ENCODE results near the gene TP53I11. TPM values are rescaled to one million over a fixed set of nuclear protein-coding genes. Genes with fewer than 3 reads are reported as not detected.

TP53I11 gene
- polyA plus RNA-seq, 1 donor (not counting 4 experiments of a cell fraction or from before 2014, with no cell fraction given), result 21.4 TPM

DNA sequence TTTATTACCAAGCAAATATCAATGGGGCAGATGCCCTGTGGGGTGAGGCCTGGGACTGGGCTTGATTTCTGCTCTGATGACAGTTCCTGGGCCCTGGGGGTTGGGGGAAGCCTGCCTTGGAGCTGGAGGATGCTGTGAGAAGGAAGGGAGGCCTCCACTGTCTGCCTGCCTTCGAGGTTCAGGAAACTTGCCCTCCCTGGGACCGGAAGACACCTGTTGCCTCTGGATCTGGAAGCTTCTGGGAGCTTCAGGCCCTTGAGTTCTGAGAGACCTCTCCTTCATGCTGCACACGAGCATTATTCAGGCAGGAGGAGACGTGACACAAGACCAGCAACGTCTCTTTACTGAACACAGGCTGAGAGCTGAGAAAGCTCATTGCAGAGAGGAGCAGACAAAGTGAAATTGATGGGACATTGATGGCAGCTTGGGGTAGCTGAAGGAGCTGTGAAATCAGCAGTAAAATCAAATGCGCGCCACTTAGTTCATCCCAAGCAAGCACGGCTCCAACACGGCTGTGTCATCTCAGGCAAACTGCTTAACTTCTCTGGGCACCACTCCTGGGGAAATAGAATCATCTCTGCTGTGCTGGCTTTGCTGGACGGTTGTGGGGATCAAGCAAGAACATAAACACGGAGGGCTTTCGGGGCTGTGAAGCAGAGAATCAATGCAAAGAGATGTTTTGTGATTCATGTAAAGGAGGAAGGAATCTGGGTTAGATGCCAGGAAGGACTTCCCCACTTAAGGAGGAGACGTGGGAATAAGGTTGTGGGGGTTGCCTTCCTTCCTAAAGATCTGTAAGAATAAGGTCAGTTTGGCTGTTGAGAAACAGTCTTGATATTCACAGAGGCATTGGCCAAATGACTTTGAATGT, 64.5 kb downstream of the TP53I11 start:
- Histone ChIP-seq H2AFZ (ENCODE audit: control insufficient read depth, low read length) (no peak overlapping the region), H4K20me1 (ENCODE audit: control insufficient read depth, extremely low read depth, insufficient read depth, low read length) (peaks cover 7% of the 10 kb centered on the region), H3K79me2 (ENCODE audit: control insufficient read depth, insufficient read depth, low read length) (no peaks in the 10 kb centered on the region), H3K4me2 (ENCODE audit: control insufficient read depth, extremely low read depth, insufficient read depth, low read depth, low read length) (no peak overlapping the region), H3K4me3 (ENCODE audit: control insufficient read depth in 2 of 3, extremely low read depth in 1 of 3, insufficient read depth in 2 of 3, low read depth in 1 of 3, low read length in 3 of 3) (no peak overlapping the region), H3K27ac (ENCODE audit: control insufficient read depth, insufficient read depth, low read length) (no peak overlapping the region), H3K9me1 (ENCODE audit: control insufficient read depth, extremely low read depth, insufficient read depth, low read length) (no peaks in the 10 kb centered on the region), H3K36me3 (ENCODE audit: control insufficient read depth in 2 of 2, extremely low read depth in 1 of 2, insufficient read depth in 2 of 2, low read length in 2 of 2) (no peaks in the 10 kb centered on the region), H3K9ac (ENCODE audit: control insufficient read depth, extremely low read depth, insufficient read depth, low read length) (no peak overlapping the region), H3K27me3 (ENCODE audit: control insufficient read depth, extremely low read depth, insufficient read depth, low read length) (peaks cover 69% of the 10 kb centered on the region), H3K9me3 (ENCODE audit: control insufficient read depth, low read depth, low read length) (no peaks in the 10 kb centered on the region), H3K4me1 (ENCODE audit: control insufficient read depth, extremely low read depth, insufficient read depth, low read length) (no peaks in the 10 kb centered on the region)
- dilution Hi-C loops (cut with MboI; ENCODE audit: extremely low pct_ligation_motif_present, low sequenced_read_pairs), result loop anchor here (25.0 kb wide), 1 partner anchor 249 kb away; no protein-coding TSS in a partner anchor
- TF ChIP-seq, protein P1, sequence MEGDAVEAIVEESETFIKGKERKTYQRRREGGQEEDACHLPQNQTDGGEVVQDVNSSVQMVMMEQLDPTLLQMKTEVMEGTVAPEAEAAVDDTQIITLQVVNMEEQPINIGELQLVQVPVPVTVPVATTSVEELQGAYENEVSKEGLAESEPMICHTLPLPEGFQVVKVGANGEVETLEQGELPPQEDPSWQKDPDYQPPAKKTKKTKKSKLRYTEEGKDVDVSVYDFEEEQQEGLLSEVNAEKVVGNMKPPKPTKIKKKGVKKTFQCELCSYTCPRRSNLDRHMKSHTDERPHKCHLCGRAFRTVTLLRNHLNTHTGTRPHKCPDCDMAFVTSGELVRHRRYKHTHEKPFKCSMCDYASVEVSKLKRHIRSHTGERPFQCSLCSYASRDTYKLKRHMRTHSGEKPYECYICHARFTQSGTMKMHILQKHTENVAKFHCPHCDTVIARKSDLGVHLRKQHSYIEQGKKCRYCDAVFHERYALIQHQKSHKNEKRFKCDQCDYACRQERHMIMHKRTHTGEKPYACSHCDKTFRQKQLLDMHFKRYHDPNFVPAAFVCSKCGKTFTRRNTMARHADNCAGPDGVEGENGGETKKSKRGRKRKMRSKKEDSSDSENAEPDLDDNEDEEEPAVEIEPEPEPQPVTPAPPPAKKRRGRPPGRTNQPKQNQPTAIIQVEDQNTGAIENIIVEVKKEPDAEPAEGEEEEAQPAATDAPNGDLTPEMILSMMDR (optimal IDR thresholded peaks at IDR 0.05 in 1 of 3, IDR thresholded peaks at IDR 0.05 in 1 of 3, conservative IDR thresholded peaks at IDR 0.05 in 1 of 3; ENCODE audit: extremely low read depth in 1 of 3, insufficient read depth in 2 of 3, low read length in 3 of 3), result no peak
- no peak for TF ChIP-seq EZH2 (IDR thresholded peaks at IDR 0.05; ENCODE audit: low read length)
- DNase-seq (ENCODE audit: low read depth, low spot score) (no peak), FAIRE-seq (no peak)

DNA sequence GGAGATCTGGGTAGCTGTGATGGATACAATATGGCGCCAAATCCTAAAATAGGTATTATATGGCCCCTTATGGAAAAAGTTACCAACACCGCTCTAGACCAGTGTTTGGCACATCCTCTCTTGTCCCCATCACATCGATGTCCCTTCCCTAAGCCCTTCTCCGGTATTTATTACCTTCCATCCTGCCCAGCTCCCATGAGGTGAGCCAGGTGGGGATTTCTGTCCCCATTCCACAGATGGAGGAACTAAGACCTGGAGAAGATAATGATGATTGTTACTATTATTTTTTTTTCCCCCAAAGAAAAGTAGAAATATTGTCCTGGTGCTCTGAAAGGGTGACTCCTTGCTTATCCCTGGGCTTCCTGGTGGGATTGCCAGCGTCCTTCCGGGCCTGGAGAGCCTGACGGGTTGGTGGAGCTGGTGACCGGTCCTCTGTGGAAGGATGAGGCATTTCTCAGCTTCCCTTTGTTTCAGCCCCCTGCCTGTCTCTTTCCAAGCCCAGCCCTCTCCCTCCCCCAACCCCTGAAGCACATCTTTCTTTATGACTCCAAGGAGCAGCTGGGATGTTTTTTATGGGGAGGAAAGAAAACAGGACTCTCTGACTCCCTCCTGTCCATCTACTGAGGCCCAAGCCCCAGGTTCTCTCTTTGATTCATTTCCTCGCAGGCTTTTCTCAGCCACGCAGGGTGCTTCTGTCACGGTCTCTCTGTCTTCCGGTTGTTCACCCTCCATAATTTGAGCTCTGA, 65.4 kb downstream of the TP53I11 start:
- TF ChIP-seq EZH2 (IDR thresholded peaks at IDR 0.05; ENCODE audit: low read length), result no peak
- TF ChIP-seq, protein P1 (optimal IDR thresholded peaks at IDR 0.05 in 1 of 3, IDR thresholded peaks at IDR 0.05 in 1 of 3, conservative IDR thresholded peaks at IDR 0.05 in 1 of 3; ENCODE audit: extremely low read depth in 1 of 3, insufficient read depth in 2 of 3, low read length in 3 of 3), result no peak
- H4K20me1 ChIP-seq (ENCODE audit: control insufficient read depth, extremely low read depth, insufficient read depth, low read length), result peaks cover 7% of the 10 kb centered on the region
- H3K4me2 ChIP-seq (ENCODE audit: control insufficient read depth, extremely low read depth, insufficient read depth, low read depth, low read length), result no peak overlapping the region
- no peak for FAIRE-seq
- H3K27ac ChIP-seq (ENCODE audit: control insufficient read depth, insufficient read depth, low read length), result no peak overlapping the region
- dilution Hi-C loops (cut with MboI; ENCODE audit: extremely low pct_ligation_motif_present, low sequenced_read_pairs), result loop anchor here (25.0 kb wide), 1 partner anchor 248 kb away; no protein-coding TSS in a partner anchor
- peaks cover 77% of the 10 kb centered on the region for H3K27me3 ChIP-seq (ENCODE audit: control insufficient read depth, extremely low read depth, insufficient read depth, low read length)
- H3K9ac ChIP-seq (ENCODE audit: control insufficient read depth, extremely low read depth, insufficient read depth, low read length), result no peak overlapping the region
- no peaks in the 10 kb centered on the region for H3K9me3 ChIP-seq (ENCODE audit: control insufficient read depth, low read depth, low read length)
- DNase-seq (ENCODE audit: low read depth, low spot score), result no peak
- no peak overlapping the region for H2AFZ ChIP-seq (ENCODE audit: control insufficient read depth, low read length)
- H3K4me3 ChIP-seq (ENCODE audit: control insufficient read depth in 2 of 3, extremely low read depth in 1 of 3, insufficient read depth in 2 of 3, low read depth in 1 of 3, low read length in 3 of 3), result no peak overlapping the region
- H3K79me2 ChIP-seq (ENCODE audit: control insufficient read depth, insufficient read depth, low read length), result no peaks in the 10 kb centered on the region
- H3K4me1 ChIP-seq (ENCODE audit: control insufficient read depth, extremely low read depth, insufficient read depth, low read length), result no peaks in the 10 kb centered on the region
- H3K36me3 ChIP-seq (ENCODE audit: control insufficient read depth in 2 of 2, extremely low read depth in 1 of 2, insufficient read depth in 2 of 2, low read length in 2 of 2), result no peaks in the 10 kb centered on the region
- H3K9me1 ChIP-seq (ENCODE audit: control insufficient read depth, extremely low read depth, insufficient read depth, low read length), result no peaks in the 10 kb centered on the region

Data from keratinocyte (primary cell).